HCT116 (cell line): Measurements from ENCODE around the gene HCRTR2. TPM values are rescaled to one million over a fixed set of nuclear protein-coding genes. Genes with fewer than 3 reads are reported as not detected.

Experiments used
- ATAC-seq: fragments of 200-7000 bp; cut with Tn5 transposase; 2 replicates; pipeline ENCODE4 v1.9.1; 2020; ENCODE audit warnings: mild to moderate bottlenecking, moderate library complexity
- BruUV-seq: library from RNA; stranded (reverse); fragments of 400-500 nt; replicated peaks from 2 replicates; lab custom pipeline; 2021; lab: Mats Ljungman, UMichigan
- CTCF ChIA-PET: fragments of 300-600 bp; sonication (Branson Sonifier 250); formaldehyde crosslinking; loops from one replicate; lab custom pipeline; 2021; ENCODE audit warnings: antibody characterized with exemption; lab: Charles Lee
- POLR2A ChIA-PET: fragments of 300-600, 350-600 bp; sonication (Branson Sonifier 250); formaldehyde crosslinking; loops from one replicate; lab custom pipeline; 2021; ENCODE audit warnings: antibody characterized with exemption; lab: Charles Lee
- RAD21 ChIA-PET, 2 experiments: fragments of 300-600 bp; sonication (Branson Sonifier 250); formaldehyde crosslinking; loops; one replicate each; lab custom pipeline; 2023; ENCODE audit warnings: low total read pairs in 2 of 2; ENCODE audit not compliant: uncharacterized antibody in 2 of 2, unreplicated experiment in 2 of 2, low non-redundant PET in 1 of 2; lab: Charles Lee
- DNase-seq: peaks from one replicate; pipeline ENCODE4 v3.0.0-alpha.2; 2010; ENCODE audit warnings: low read depth, low spot score
- H2AFZ ChIP-seq: fragments of 200-600 bp; shearing (Covaris generic), sonication (generic); 2 replicates; pipeline ENCODE4 v1.6.1; 2017; ENCODE audit warnings: low read depth, mixed run types, mixed read lengths, antibody characterized with exemption, low read length; ENCODE audit not compliant: poor library complexity, severe bottlenecking
- H3K27ac ChIP-seq: 2 replicates; pipeline ENCODE4 v1.5.1; 2012; ENCODE audit warnings: low read depth, low read length
- H3K27me3 ChIP-seq: fragments of 200-600 bp; sonication (generic); 2 replicates; pipeline ENCODE4 v1.6.1; 2016; ENCODE audit warnings: mixed run types, low read length, mixed read lengths; ENCODE audit not compliant: insufficient read depth
- H3K36me3 ChIP-seq, 2 experiments: fragments of 200-500 bp in 1 of 2; fragments of 200-600 bp in 1 of 2; sonication (Bioruptor generic) in 1 of 2; sonication (generic) in 1 of 2; 2 replicates each; pipeline versions ENCODE4 v1.5.1 to v1.6.1; 2014 to 2016; ENCODE audit warnings: low read length in 2 of 2, inconsistent platforms in 1 of 2, mixed read lengths in 1 of 2, mixed run types in 1 of 2; ENCODE audit not compliant: insufficient read depth in 2 of 2, control insufficient read depth in 1 of 2
- H3K4me1 ChIP-seq, 2 experiments: fragments of 200-600 bp in 1 of 2; sonication (generic) in 1 of 2; 2 replicates each; pipeline versions ENCODE4 v1.5.1 to v1.6.1; 2012 to 2017; ENCODE audit warnings: low read length in 2 of 2, inconsistent platforms in 1 of 2, mild to moderate bottlenecking in 1 of 2, mixed read lengths in 1 of 2, mixed run types in 1 of 2, moderate library complexity in 1 of 2; ENCODE audit not compliant: insufficient read depth in 2 of 2, control insufficient read depth in 1 of 2
- H3K4me2 ChIP-seq: fragments of 200-600 bp; sonication (generic); 2 replicates; pipeline ENCODE4 v1.6.1; 2017; ENCODE audit warnings: mixed run types, low read length, mixed read lengths
- H3K4me3 ChIP-seq, 2 experiments: fragments of 200-600 bp in 1 of 2; sonication (generic) in 1 of 2; replicated peaks in 1 of 2; 2 replicates each; pipeline ENCODE4 v1.5.1; 2011 to 2016; ENCODE audit warnings: low read length in 2 of 2, control low read depth in 1 of 2, low read depth in 1 of 2, mild to moderate bottlenecking in 1 of 2, mixed read lengths in 1 of 2, mixed run types in 1 of 2
- H3K79me2 ChIP-seq: fragments of 200-600 bp; sonication (generic); 2 replicates; pipeline ENCODE4 v1.6.1; 2017; ENCODE audit warnings: mild to moderate bottlenecking, mixed run types, low read length, moderate library complexity, mixed read lengths; ENCODE audit not compliant: insufficient read depth
- H3K9ac ChIP-seq: fragments of 200-600 bp; sonication (generic); 2 replicates; pipeline ENCODE4 v1.6.1; 2016; ENCODE audit warnings: low read length, mixed read lengths
- H3K9me2 ChIP-seq: fragments of 200-600 bp; sonication (generic), shearing (Covaris generic); 2 replicates; pipeline ENCODE4 v1.6.1; 2017; ENCODE audit warnings: mixed run types, mild to moderate bottlenecking, moderate library complexity; ENCODE audit not compliant: insufficient read depth
- H3K9me3 ChIP-seq, 2 experiments: fragments of 200-500 bp in 1 of 2; fragments of 200-600 bp in 1 of 2; sonication (Bioruptor generic) in 1 of 2; sonication (generic) in 1 of 2; 2 replicates each; pipeline ENCODE4 v1.6.1; 2014 to 2017; ENCODE audit warnings: low read length in 2 of 2, mixed read lengths in 2 of 2, inconsistent platforms in 1 of 2, low read depth in 1 of 2, mild to moderate bottlenecking in 1 of 2, mixed run types in 1 of 2, moderate library complexity in 1 of 2; ENCODE audit not compliant: control insufficient read depth in 1 of 2, insufficient read depth in 1 of 2
- H4K20me1 ChIP-seq: fragments of 200-600 bp; sonication (generic), shearing (Covaris generic); 2 replicates; pipeline ENCODE4 v1.6.1; 2017; ENCODE audit warnings: mixed run types, mild to moderate bottlenecking, moderate library complexity; ENCODE audit not compliant: insufficient read depth
- EGR1 ChIP-seq: IDR thresholded peaks from 2 replicates; pipeline ENCODE4 v1.6.1; 2012; ENCODE audit warnings: low read depth
- ELF1 ChIP-seq: IDR thresholded peaks from 2 replicates; pipeline ENCODE4 v1.6.1; 2012; ENCODE audit warnings: low read depth, borderline replicate concordance
- EZH2phosphoT487 ChIP-seq: fragments of 200-600 bp; IDR thresholded peaks from 2 replicates; pipeline ENCODE4 v1.6.1; 2018; ENCODE audit warnings: antibody characterized with exemption, borderline replicate concordance
- FOSL1 ChIP-seq: IDR thresholded peaks from 2 replicates; pipeline ENCODE4 v1.6.1; 2012; ENCODE audit warnings: low read depth
- JUND ChIP-seq: IDR thresholded peaks from 2 replicates; pipeline ENCODE4 v1.6.1; 2012
- POLR2AphosphoS5 ChIP-seq: IDR thresholded peaks from 2 replicates; pipeline ENCODE4 v1.6.1; 2011; ENCODE audit warnings: mild to moderate bottlenecking, low read depth, low read length, moderate library complexity
- SRF ChIP-seq: IDR thresholded peaks from 2 replicates; pipeline ENCODE4 v1.6.1; 2012; ENCODE audit warnings: low read depth
- TCF7L2 ChIP-seq: IDR thresholded peaks from 2 replicates; pipeline ENCODE4 v1.7.0; 2011; ENCODE audit warnings: borderline replicate concordance, inconsistent platforms; ENCODE audit not compliant: insufficient read depth, insufficient read length; ENCODE audit errors: extremely low read depth
- YY1 ChIP-seq: IDR thresholded peaks from 2 replicates; pipeline ENCODE4 v1.6.1; 2011; ENCODE audit warnings: low read length, low read depth, moderate library complexity, mild to moderate bottlenecking; ENCODE audit not compliant: insufficient replicate concordance; ENCODE audit errors: extremely low read depth
- ZFX ChIP-seq: fragments of 450-650 bp; IDR thresholded peaks from 2 replicates; pipeline ENCODE4 v1.6.1; 2017
- ZNF274 ChIP-seq: fragments of 200-500 bp; sonication (Bioruptor generic); IDR thresholded peaks from 2 replicates; pipeline ENCODE4 v1.6.1; 2014; ENCODE audit warnings: mild to moderate bottlenecking, low read depth, low read length, inconsistent platforms
- intact Hi-C: fragments of 100-400 bp; cut with micrococcal nuclease; formaldehyde crosslinking; loops from 2 replicates; pipeline ENCODE4 v1.10.0; 2022
- total RNA-seq: library from RNA; stranded (reverse); gene quantifications from one replicate; pipeline ENCODE4 v1.2.1, GENCODE V29; 2021; ENCODE audit not compliant: unreplicated experiment
- TF ChIP-seq, protein P1 (sequence below): IDR thresholded peaks from 2 replicates; pipeline ENCODE4 v1.6.1; 2011; ENCODE audit warnings: mild to moderate bottlenecking, low read length, moderate library complexity; ENCODE audit not compliant: insufficient replicate concordance; ENCODE audit errors: extremely low read depth

Gene HCRTR2
- total RNA-seq, 1 experiment from 2014 or later, result not detected

GRCh38 chr6:55180258-55180657 is 5.9 kb downstream of the HCRTR2 start:
- no peaks in the 10 kb centered on the region for H3K9me3 ChIP-seq
- no peak overlapping the region for H3K9ac ChIP-seq
- no peaks in the 10 kb centered on the region for H3K4me1 ChIP-seq
- RAD21 ChIA-PET, result no interaction called here
- CTCF ChIA-PET, result no interaction called here
- POLR2A ChIA-PET, result no interaction called here
- ATAC-seq (no peak), DNase-seq (no peak)
- H3K4me3 ChIP-seq, result no peak overlapping the region
- no peak overlapping the region for H2AFZ ChIP-seq
- H3K36me3 ChIP-seq, result no peaks in the 10 kb centered on the region
- intact Hi-C loops, result no loop called here
- no peaks in the 10 kb centered on the region for H4K20me1 ChIP-seq
- H3K9me2 ChIP-seq, result no peaks in the 10 kb centered on the region
- H3K27me3 ChIP-seq, result no peaks in the 10 kb centered on the region
- no peak overlapping the region for H3K27ac ChIP-seq
- no peaks in the 10 kb centered on the region for H3K79me2 ChIP-seq
- H3K4me2 ChIP-seq, result no peak overlapping the region
- no TSS peak for BruUV-seq
- no peak for TF ChIP-seq ZNF274
- TF ChIP-seq ELF1, result no peak
- TF ChIP-seq YY1, result no peak
- TF ChIP-seq ZFX, result no peak
- TF ChIP-seq SRF, result no peak
- no peak for TF ChIP-seq TCF7L2
- TF ChIP-seq JUND, result no peak
- no peak for TF ChIP-seq FOSL1
- no peak for TF ChIP-seq POLR2AphosphoS5
- TF ChIP-seq EZH2phosphoT487, result no peak
- TF ChIP-seq, protein P1, sequence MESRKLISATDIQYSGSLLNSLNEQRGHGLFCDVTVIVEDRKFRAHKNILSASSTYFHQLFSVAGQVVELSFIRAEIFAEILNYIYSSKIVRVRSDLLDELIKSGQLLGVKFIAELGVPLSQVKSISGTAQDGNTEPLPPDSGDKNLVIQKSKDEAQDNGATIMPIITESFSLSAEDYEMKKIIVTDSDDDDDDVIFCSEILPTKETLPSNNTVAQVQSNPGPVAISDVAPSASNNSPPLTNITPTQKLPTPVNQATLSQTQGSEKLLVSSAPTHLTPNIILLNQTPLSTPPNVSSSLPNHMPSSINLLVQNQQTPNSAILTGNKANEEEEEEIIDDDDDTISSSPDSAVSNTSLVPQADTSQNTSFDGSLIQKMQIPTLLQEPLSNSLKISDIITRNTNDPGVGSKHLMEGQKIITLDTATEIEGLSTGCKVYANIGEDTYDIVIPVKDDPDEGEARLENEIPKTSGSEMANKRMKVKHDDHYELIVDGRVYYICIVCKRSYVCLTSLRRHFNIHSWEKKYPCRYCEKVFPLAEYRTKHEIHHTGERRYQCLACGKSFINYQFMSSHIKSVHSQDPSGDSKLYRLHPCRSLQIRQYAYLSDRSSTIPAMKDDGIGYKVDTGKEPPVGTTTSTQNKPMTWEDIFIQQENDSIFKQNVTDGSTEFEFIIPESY, result no peak
- TF ChIP-seq EGR1, result no peak
